ENCODE measurements around the gene VSIG4.

The VSIG4 gene

DNA sequence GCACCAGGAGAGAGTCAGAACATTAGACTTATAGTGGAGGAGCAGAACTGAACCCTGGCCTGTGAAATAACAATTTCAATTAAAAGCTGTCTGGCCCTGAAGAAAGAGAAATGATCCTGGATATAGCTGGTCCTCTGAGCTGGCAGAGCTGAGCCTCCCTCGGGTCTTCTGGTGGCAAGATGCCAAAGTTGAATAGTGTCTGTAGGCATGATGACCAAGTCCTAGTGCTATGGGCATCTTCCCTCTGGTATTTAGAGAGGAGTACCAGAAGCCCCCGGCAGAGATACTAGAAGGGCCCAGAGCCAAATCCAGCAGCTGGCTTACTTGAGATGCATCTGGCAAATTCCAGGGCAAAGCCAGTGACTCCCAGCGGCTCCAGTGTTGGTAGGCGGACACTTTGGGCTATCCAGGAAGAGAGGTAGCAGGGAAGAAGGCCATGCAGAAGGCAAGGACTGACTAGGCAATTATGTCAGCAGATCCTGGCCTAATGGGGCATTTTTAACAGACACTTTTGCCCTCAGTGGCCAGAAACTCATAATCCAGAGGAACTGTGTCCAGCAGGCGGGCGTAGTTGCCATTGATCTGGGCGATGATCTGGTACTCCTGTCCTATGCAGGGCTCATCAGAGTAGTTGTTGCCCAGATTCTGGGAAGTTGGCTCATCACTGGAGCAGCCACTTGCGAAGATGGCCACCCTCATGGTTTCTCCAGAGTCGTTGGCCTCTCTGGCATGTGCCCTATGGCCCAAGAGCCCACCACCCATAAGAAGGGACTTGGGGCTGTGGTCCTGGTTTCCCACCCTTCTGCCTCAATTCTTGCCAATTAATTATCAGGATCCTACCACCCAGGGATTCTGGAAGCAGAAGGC lies 17.9 kb downstream of the VSIG4 start:
- ChIA-PET CTCF (no interaction called here), POLR2A (no interaction called here)
- TF ChIP-seq, protein P1, sequence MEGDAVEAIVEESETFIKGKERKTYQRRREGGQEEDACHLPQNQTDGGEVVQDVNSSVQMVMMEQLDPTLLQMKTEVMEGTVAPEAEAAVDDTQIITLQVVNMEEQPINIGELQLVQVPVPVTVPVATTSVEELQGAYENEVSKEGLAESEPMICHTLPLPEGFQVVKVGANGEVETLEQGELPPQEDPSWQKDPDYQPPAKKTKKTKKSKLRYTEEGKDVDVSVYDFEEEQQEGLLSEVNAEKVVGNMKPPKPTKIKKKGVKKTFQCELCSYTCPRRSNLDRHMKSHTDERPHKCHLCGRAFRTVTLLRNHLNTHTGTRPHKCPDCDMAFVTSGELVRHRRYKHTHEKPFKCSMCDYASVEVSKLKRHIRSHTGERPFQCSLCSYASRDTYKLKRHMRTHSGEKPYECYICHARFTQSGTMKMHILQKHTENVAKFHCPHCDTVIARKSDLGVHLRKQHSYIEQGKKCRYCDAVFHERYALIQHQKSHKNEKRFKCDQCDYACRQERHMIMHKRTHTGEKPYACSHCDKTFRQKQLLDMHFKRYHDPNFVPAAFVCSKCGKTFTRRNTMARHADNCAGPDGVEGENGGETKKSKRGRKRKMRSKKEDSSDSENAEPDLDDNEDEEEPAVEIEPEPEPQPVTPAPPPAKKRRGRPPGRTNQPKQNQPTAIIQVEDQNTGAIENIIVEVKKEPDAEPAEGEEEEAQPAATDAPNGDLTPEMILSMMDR (IDR thresholded peaks at IDR 0.05; ENCODE audit: insufficient read depth, low read length, missing control alignments), result no peak
- DNase-seq (ENCODE audit: low read depth, low spot score), result no peak
- no peak overlapping the region for H3K4me3 ChIP-seq (ENCODE audit: low read depth, low read length)

DNA sequence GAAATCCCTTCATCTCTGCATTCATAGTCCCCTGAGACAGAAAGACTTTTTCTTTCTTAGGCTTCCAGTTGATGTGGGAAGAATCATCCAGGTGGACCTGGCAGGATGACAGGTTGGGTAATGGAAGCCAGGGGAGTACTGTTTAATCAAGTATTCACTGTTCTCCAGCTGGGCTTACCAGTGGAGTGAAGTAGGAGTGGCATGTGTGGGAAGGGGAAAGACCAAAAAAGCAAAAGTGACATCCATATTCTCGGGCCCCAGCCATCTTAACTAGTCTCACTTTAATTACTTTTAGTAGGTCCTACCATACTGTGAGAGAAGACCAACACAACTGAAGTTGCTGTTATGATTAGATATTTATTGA lies 18.5 kb downstream of the VSIG4 start:
- DNase-seq (ENCODE audit: low read depth, low spot score), result no peak
- TF ChIP-seq, protein P1 (IDR thresholded peaks at IDR 0.05; ENCODE audit: insufficient read depth, low read length, missing control alignments), result no peak
- H3K4me3 ChIP-seq (ENCODE audit: low read depth, low read length), result no peak overlapping the region
- ChIA-PET POLR2A (no interaction called here), CTCF (no interaction called here)

DNA sequence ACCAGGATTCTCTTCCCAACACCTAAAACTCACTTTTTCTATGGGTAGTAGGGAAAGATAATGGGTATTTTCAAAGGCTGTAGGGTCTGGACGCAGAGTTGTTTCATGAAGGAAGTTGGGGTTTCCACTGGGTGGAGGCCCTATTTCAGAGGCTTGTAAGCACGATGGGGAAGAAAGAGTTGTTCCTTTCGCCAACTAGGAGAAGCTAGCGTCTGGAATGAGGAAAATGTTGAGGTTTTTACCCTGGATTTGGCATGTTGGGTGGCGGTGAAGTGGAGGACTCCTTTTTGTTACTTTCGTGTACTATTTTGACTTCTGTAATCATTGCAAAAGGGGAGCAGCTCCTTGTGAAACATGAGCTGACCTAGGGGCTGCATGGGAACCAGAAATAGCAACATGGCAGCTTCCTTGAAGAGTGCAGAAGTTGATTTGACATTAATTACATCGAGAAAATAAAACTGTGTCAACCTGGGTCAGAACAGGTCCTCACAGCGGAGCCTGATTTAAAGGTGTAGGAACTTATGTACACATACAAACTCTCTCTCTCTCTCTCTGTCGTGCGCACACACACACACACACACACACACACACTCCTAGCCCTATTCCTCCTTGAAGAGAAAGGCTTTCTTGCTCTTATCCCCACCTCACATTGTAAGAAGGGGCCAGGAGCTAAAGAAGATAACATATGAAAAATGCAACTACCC lies 19.1 kb downstream of the VSIG4 start:
- TF ChIP-seq, protein P1 (IDR thresholded peaks at IDR 0.05; ENCODE audit: insufficient read depth, low read length, missing control alignments), result no peak
- CTCF ChIA-PET, result no interaction called here
- POLR2A ChIA-PET, result no interaction called here
- no peak for DNase-seq (ENCODE audit: low read depth, low spot score)
- no peak overlapping the region for H3K4me3 ChIP-seq (ENCODE audit: low read depth, low read length)

DNA sequence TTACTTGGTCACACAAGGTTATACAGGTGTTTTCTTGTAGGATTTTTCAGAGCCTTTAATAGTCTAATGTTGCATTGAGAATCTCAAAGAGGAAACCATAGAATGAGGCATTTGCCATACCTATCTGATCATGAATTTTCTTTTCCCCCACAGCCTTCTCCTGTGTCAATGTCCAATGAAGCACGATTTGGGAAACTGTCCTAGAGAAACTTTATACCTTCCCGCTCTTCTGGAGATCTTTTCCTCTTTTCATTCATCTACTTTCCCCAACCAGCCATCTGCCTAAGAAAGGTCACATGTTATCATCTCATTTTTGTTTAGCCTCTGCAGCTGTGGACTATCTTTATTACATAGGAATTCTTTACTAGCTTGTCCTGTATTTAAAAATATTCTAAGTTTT lies 19.9 kb downstream of the VSIG4 start:
- ChIA-PET CTCF (no interaction called here), POLR2A (no interaction called here)
- TF ChIP-seq, protein P1 (IDR thresholded peaks at IDR 0.05; ENCODE audit: insufficient read depth, low read length, missing control alignments), result no peak
- DNase-seq (ENCODE audit: low read depth, low spot score), result no peak
- no peak overlapping the region for H3K4me3 ChIP-seq (ENCODE audit: low read depth, low read length)

DNA sequence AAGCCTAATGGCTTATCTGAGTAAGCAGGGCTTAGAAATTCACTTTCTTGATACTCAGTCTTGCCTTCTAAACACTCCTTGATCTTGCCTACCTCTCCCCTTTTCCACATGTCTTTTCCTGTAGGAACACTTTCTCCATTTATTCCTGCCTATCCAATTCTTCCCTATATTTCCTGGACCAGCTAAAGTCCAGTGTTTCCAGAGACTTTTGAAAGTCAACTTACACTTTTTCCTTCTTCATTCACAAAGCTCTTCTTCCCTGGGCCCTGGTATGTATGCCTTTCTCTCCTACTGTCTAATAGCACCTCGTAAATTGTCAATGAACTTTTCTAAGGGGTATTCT lies 20.6 kb downstream of the VSIG4 start:
- DNase-seq (ENCODE audit: low read depth, low spot score), result no peak
- no peak overlapping the region for H3K4me3 ChIP-seq (ENCODE audit: low read depth, low read length)
- TF ChIP-seq, protein P1 (IDR thresholded peaks at IDR 0.05; ENCODE audit: insufficient read depth, low read length, missing control alignments), result no peak
- ChIA-PET CTCF (no interaction called here), POLR2A (no interaction called here)

DNA sequence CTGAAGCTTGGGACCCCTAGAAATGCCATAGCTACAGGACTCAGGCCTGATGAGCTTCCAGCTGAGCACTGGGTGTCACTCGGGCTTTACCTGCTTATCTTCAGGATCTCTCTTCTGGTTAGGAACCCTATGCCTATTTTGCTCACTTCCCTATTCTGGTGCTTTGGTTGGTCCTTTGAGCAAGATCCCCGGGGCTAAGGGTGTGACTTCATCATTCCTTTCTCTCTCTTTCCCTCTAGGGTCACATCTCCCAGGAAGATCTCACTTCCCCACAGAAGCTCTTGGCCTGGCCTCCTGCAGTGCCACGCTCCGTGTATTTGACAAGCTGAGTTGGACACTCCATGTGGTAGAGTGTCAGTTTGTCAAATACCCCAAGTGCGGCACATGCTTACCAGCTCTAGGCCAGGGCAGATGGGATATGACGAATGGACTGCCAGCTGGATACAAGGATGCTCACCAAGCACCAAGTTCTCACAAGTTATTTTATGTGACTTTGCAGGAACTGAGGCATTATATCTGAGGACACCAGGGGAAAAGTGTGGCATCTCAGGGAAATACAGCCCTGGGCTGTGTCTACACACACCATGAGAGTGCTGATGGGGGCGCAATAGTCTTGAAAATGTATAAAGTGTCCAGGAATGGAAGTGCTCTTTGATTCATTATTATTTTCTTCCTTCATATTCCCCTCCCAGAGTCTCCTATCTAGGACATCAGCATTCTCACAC lies 21.1 kb downstream of the VSIG4 start:
- ChIA-PET CTCF (no interaction called here), POLR2A (no interaction called here)
- no peak overlapping the region for H3K4me3 ChIP-seq (ENCODE audit: low read depth, low read length)
- DNase-seq (ENCODE audit: low read depth, low spot score), result no peak
- TF ChIP-seq, protein P1 (IDR thresholded peaks at IDR 0.05; ENCODE audit: insufficient read depth, low read length, missing control alignments), result no peak
